ENCODE measurements around the gene C2CD2.

DNA sequence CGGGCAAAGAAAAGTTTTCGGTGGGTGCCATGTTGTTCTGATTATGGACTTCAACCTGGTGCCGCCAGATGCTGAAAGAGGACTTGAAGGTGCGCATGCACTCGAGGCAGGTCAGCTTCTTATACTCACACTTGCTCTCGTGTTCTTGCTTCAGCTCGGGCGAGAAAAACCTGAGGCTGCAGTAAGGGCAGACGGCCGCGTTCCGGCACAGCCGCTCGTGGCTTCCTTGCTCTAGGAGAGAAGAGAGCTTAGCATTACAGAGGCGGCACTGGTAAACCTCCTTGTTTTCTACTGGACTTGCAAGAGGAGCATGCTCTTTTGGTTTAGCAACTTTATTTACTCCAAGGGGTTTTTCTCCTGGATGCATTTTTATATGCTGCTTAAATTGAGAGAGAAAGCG, 37.8 kb upstream of the C2CD2 start:
- TF ChIP-seq, protein P1, sequence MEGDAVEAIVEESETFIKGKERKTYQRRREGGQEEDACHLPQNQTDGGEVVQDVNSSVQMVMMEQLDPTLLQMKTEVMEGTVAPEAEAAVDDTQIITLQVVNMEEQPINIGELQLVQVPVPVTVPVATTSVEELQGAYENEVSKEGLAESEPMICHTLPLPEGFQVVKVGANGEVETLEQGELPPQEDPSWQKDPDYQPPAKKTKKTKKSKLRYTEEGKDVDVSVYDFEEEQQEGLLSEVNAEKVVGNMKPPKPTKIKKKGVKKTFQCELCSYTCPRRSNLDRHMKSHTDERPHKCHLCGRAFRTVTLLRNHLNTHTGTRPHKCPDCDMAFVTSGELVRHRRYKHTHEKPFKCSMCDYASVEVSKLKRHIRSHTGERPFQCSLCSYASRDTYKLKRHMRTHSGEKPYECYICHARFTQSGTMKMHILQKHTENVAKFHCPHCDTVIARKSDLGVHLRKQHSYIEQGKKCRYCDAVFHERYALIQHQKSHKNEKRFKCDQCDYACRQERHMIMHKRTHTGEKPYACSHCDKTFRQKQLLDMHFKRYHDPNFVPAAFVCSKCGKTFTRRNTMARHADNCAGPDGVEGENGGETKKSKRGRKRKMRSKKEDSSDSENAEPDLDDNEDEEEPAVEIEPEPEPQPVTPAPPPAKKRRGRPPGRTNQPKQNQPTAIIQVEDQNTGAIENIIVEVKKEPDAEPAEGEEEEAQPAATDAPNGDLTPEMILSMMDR (IDR thresholded peaks at IDR 0.05): no peak
- TF ChIP-seq EP300 (IDR thresholded peaks at IDR 0.05) (no peak), POLR2A (IDR thresholded peaks at IDR 0.05; ENCODE audit: low read depth) (no peak)

All from esophagus muscularis mucosa (tissue), 4 donors.